ENCODE measurements around the gene FITM1. TPM values are rescaled to one million over a fixed set of nuclear protein-coding genes. Genes with fewer than 3 reads are reported as not detected.

Gene FITM1
- total RNA-seq, 1 experiment from 2014 or later, result 0.72 TPM

DNA sequence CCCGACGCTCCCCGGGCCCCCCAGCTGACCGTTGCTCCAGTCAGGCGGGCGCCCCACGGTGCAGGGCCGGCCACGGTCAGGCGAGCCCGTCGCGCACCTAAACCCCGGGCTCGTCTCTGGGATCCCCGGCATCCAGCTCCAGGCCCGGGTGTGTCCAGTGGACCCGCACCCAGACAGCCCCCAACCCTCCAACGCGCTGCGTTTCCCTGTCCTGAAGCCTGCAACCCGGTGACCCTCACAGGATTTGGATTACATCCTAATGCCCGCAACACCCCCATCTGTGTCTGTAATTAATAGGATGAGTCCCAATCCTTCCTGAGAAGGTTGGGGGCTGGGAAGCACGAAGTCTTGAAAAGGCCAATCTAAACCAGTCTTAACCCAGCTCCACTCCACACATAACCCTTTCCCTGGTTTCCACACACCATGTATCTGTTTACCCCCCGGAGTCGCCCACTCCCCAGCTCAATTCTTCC lies 48.7 kb upstream of the FITM1 start:
- no peak overlapping the region for H4K5ac ChIP-seq (ENCODE audit: insufficient read length, low read depth, low read length)
- no peaks in the 10 kb centered on the region for H3K79me1 ChIP-seq (ENCODE audit: insufficient read depth, low read depth, low read length, poor library complexity, severe bottlenecking)
- no peak overlapping the region for H3K27ac ChIP-seq (ENCODE audit: insufficient read length, low read depth, low read length)
- DNase-seq, result no peak
- peak overlapping the region; percentile 74 to 84 for H3K4me3 Mint-ChIP-seq
- no peak overlapping the region for H3T11ph ChIP-seq (ENCODE audit: low read length)
- H3K9ac ChIP-seq (ENCODE audit: extremely low read depth, insufficient read length, low read length), result no peak overlapping the region
- no peak overlapping the region for H2BK15ac ChIP-seq (ENCODE audit: low read depth, low read length)
- H3K27me3 Mint-ChIP-seq (ENCODE audit: low read depth), result peaks cover 32% of the 10 kb centered on the region
- H3K14ac ChIP-seq (ENCODE audit: insufficient read depth, low read length), result 0 out of 2 replicates have a peak overlapping the region, but pooled peaks have one; percentile 16
- no peak overlapping the region for H2AK5ac ChIP-seq (ENCODE audit: insufficient read length, low read length)
- H3K9me3 Mint-ChIP-seq, result no peaks in the 10 kb centered on the region
- no peaks in the 10 kb centered on the region for H3K79me2 ChIP-seq (ENCODE audit: insufficient read depth, low read length)
- peaks cover 5% of the 10 kb centered on the region; the same call in 1 of the 2 replicates for H3K4me1 ChIP-seq (ENCODE audit: insufficient read depth, low read length)
- no peak overlapping the region for H3K23ac ChIP-seq (ENCODE audit: insufficient read length, low read depth, low read length)
- H3K4ac ChIP-seq (ENCODE audit: low read depth, low read length), result no peak overlapping the region
- no peak overlapping the region for H3K56ac ChIP-seq (ENCODE audit: insufficient read length, low read depth, low read length)
- no peak overlapping the region for H4K91ac ChIP-seq (ENCODE audit: insufficient read length, low read depth, low read length)
- peak overlapping the region; percentile 50 for H3K4me2 ChIP-seq (ENCODE audit: insufficient read depth, insufficient read length, low read length)
- H3K36me3 Mint-ChIP-seq (ENCODE audit: insufficient read depth in 1 of 3, low read depth in 3 of 3), result no peaks in the 10 kb centered on the region; a peak in 1 of 7 replicates
- H3K27ac Mint-ChIP-seq, result no peak overlapping the region; a peak in 1 of 7 replicates
- H2BK12ac ChIP-seq (ENCODE audit: insufficient read length, low read depth, low read length), result no peak overlapping the region
- H2BK20ac ChIP-seq (ENCODE audit: low read depth, low read length, poor library complexity, severe bottlenecking), result no peak overlapping the region
- peaks cover 36 to 42% of the 10 kb centered on the region in 2 experiments for H3K4me1 Mint-ChIP-seq
- H3K23me2 ChIP-seq (ENCODE audit: insufficient read length, low read depth, low read length, poor library complexity, severe bottlenecking), result peaks cover 4% of the 10 kb centered on the region
- no peak overlapping the region for H2AFZ ChIP-seq (ENCODE audit: low read length)
- H2BK120ac ChIP-seq (ENCODE audit: low read depth, low read length, poor library complexity, severe bottlenecking), result no peak overlapping the region
- no CpG with 5 or more reads among the region's 26 CpGs for WGBS (ENCODE audit: extremely low coverage, insufficient read length, low lambda C conversion rate)
- H3K9me3 ChIP-seq (ENCODE audit: control insufficient read depth, low read depth, low read length), result no peaks in the 10 kb centered on the region
- no peaks in the 10 kb centered on the region; the same call in 1 of the 2 replicates for H3K27me3 ChIP-seq (ENCODE audit: insufficient read depth, low read length)
- TF ChIP-seq, protein P1, sequence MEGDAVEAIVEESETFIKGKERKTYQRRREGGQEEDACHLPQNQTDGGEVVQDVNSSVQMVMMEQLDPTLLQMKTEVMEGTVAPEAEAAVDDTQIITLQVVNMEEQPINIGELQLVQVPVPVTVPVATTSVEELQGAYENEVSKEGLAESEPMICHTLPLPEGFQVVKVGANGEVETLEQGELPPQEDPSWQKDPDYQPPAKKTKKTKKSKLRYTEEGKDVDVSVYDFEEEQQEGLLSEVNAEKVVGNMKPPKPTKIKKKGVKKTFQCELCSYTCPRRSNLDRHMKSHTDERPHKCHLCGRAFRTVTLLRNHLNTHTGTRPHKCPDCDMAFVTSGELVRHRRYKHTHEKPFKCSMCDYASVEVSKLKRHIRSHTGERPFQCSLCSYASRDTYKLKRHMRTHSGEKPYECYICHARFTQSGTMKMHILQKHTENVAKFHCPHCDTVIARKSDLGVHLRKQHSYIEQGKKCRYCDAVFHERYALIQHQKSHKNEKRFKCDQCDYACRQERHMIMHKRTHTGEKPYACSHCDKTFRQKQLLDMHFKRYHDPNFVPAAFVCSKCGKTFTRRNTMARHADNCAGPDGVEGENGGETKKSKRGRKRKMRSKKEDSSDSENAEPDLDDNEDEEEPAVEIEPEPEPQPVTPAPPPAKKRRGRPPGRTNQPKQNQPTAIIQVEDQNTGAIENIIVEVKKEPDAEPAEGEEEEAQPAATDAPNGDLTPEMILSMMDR (conservative IDR thresholded peaks at IDR 0.05), result no peak
- H2BK5ac ChIP-seq (ENCODE audit: insufficient read length, low read length), result no peak overlapping the region
- no peak overlapping the region for H3K18ac ChIP-seq (ENCODE audit: insufficient read length, low read depth, low read length)
- no peak overlapping the region for H4K8ac ChIP-seq (replicated peaks; ENCODE audit: insufficient read length, low read depth, low read length)
- no peaks in the 10 kb centered on the region for H4K20me1 ChIP-seq (ENCODE audit: control insufficient read depth, insufficient read depth, insufficient read length)

All from H9 (cell line).